K562 (cell line): Measurements from ENCODE around the gene NAA15. TPM values are rescaled to one million over a fixed set of nuclear protein-coding genes. Genes with fewer than 3 reads are reported as not detected.
"Not testable (repeated sequence)": the region's sequence is repeated elsewhere in the genome, so short reads cannot be mapped to it uniquely, and the experiment has no call there.

Experiments
- ATAC-seq: fragments of 200-7000 bp; cut with Tn5 transposase; 3 replicates; pipeline ENCODE4 v1.9.1; 2020; ENCODE audit warnings: moderate library complexity
- BruUV-seq: library from RNA; stranded (reverse); fragments of 400-500 nt; replicated peaks from 2 replicates; lab custom pipeline; 2021; lab: Mats Ljungman, UMichigan
- CTCF ChIA-PET: fragments of 300-600 bp; formaldehyde crosslinking; extraction: SDS; loops from one replicate; lab custom pipeline; 2021; ENCODE audit warnings: low intra/inter-chr PET ratio; lab: Yijun Ruan, JAX
- POLR2A ChIA-PET: fragments of 300-600, 350-650 bp; sonication (Branson Sonifier 250); formaldehyde crosslinking; extraction: SDS; loops from one replicate; lab custom pipeline; 2021; ENCODE audit warnings: antibody characterized with exemption, inconsistent platforms; lab: Yijun Ruan, JAX
- DNase-seq, 4 experiments: peaks; one replicate each; pipeline versions ENCODE4 v3.0.0 to v3.0.0-alpha.2; 2011 to 2018; ENCODE audit warnings: low spot score in 3 of 4, mixed read lengths in 3 of 4; ENCODE audit errors: extremely low read depth in 1 of 4
- FAIRE-seq: peaks from 2 replicates; lab custom pipeline; 2011; peaks lifted over from hg19 to GRCh38; lab: Jason Lieb, UNC
- H2AFZ ChIP-seq: 2 replicates; pipeline ENCODE4 v1.6.0; 2011; ENCODE audit warnings: low read depth, low read length, control low read depth, inconsistent platforms
- H3K27ac ChIP-seq: fragments of 200-600 bp; 3 replicates; pipeline ENCODE4 v1.8.0; 2011; ENCODE audit warnings: low read depth, mild to moderate bottlenecking, control low read depth, inconsistent platforms, low read length, moderate library complexity, mixed read lengths; ENCODE audit errors: extremely low read depth
- H3K27me3 ChIP-seq, 2 experiments: fragments of 300-600 bp in 1 of 2; 2 replicates in 1 of 2; 3 replicates in 1 of 2; pipeline versions ENCODE4 v1.6.0 to v1.8.0; 2011; ENCODE audit warnings: inconsistent platforms in 2 of 2, low read length in 2 of 2, mild to moderate bottlenecking in 1 of 2, mixed read lengths in 1 of 2, moderate library complexity in 1 of 2; ENCODE audit not compliant: control insufficient read depth in 2 of 2, insufficient read depth in 2 of 2
- H3K36me3 ChIP-seq: fragments of 300-600 bp; 3 replicates; pipeline ENCODE4 v1.8.0; 2011; ENCODE audit warnings: mild to moderate bottlenecking, low read length, inconsistent platforms; ENCODE audit not compliant: control insufficient read depth, insufficient read depth
- H3K4me1 ChIP-seq, 2 experiments: fragments of 200-600 bp in 1 of 2; replicated peaks in 1 of 2; 2 replicates in 1 of 2; 3 replicates in 1 of 2; pipeline versions ENCODE4 v1.5.1 to v1.8.0; 2011; ENCODE audit warnings: inconsistent platforms in 2 of 2, low read length in 2 of 2, mild to moderate bottlenecking in 1 of 2, mixed read lengths in 1 of 2, moderate library complexity in 1 of 2; ENCODE audit not compliant: control insufficient read depth in 2 of 2, insufficient read depth in 2 of 2
- H3K4me2 ChIP-seq: 2 replicates; pipeline ENCODE4 v1.6.1; 2011; ENCODE audit warnings: low read length, control low read depth, inconsistent platforms, mixed read lengths; ENCODE audit not compliant: insufficient read depth
- H3K4me3 ChIP-seq: fragments of 200-600 bp; sonication (generic), shearing (Covaris generic); 2 replicates; pipeline ENCODE4 v1.5.1; 2016; ENCODE audit warnings: control low read depth, inconsistent platforms
- H3K79me2 ChIP-seq: fragments of 200-600 bp; 3 replicates; pipeline ENCODE4 v1.8.0; 2011; ENCODE audit warnings: low read length, inconsistent platforms; ENCODE audit not compliant: control insufficient read depth, insufficient read depth
- H3K9ac ChIP-seq, 2 experiments: 2 replicates each; pipeline versions ENCODE4 v1.6.0 to v1.6.1; 2011; ENCODE audit warnings: low read depth in 2 of 2, low read length in 2 of 2, control low read depth in 1 of 2, inconsistent platforms in 1 of 2, mild to moderate bottlenecking in 1 of 2, mixed read lengths in 1 of 2; ENCODE audit not compliant: insufficient read depth in 1 of 2
- H3K9me1 ChIP-seq: one replicate; pipeline ENCODE4 v1.6.0; 2011; ENCODE audit warnings: inconsistent platforms, mild to moderate bottlenecking, low read length, moderate library complexity; ENCODE audit not compliant: control insufficient read depth, insufficient read depth
- H3K9me3 ChIP-seq: replicated peaks from 2 replicates; pipeline ENCODE4 v1.5.1; 2011; ENCODE audit warnings: low read depth, low read length, inconsistent platforms; ENCODE audit not compliant: control insufficient read depth, insufficient read depth
- H4K20me1 ChIP-seq: replicated peaks from 2 replicates; pipeline ENCODE4 v1.6.1; 2011; ENCODE audit warnings: low read length, inconsistent platforms, mixed read lengths; ENCODE audit not compliant: control insufficient read depth, insufficient read depth
- CBFA2T2 ChIP-seq: fragments of 450-650 bp; conservative IDR thresholded peaks from 2 replicates; pipeline ENCODE4 v1.6.1; 2017; ENCODE audit warnings: mild to moderate bottlenecking
- HDAC3 ChIP-seq: fragments of 450-650 bp; IDR thresholded peaks from 2 replicates; pipeline ENCODE4 v1.6.1; 2018; ENCODE audit warnings: borderline replicate concordance, mild to moderate bottlenecking, moderate library complexity; ENCODE audit not compliant: partially characterized antibody
- MCM3 ChIP-seq: fragments of 450-650 bp; IDR thresholded peaks from 2 replicates; pipeline ENCODE4 v1.6.1; 2016
- MYNN ChIP-seq, 2 experiments: sonication (generic); formaldehyde crosslinking in 1 of 2; IDR thresholded peaks; 2 replicates each; pipeline versions ENCODE4 v1.5.0 to v1.6.1; 2016 to 2020; ENCODE audit warnings: antibody characterized with exemption in 1 of 2, missing genetic modification reagents in 1 of 2
- SMARCA4 ChIP-seq: fragments of 450-650 bp; IDR thresholded peaks from 2 replicates; pipeline ENCODE4 v1.6.1; 2016
- SREBF2 ChIP-seq: sonication (generic); formaldehyde crosslinking; IDR thresholded peaks from 2 replicates; pipeline ENCODE4 v1.4.0; 2020; ENCODE audit warnings: mild to moderate bottlenecking, missing genetic modification reagents
- WGBS: fragments of 100-300 bp; shearing (Covaris generic); methylation state at CpG from one replicate; pipeline ENCODE4 v1.1.6; 2016; ENCODE audit warnings: low coverage, mixed read lengths; ENCODE audit not compliant: insufficient coverage; ENCODE audit errors: missing lambda C conversion rate; 5-methylcytosine and 5-hydroxymethylcytosine counted together
- in situ Hi-C: fragments of 300-500 bp; cut with MboI; formaldehyde crosslinking; loops from 4 replicates; pipeline ENCODE4 v1.15.0; 2018; ENCODE audit warnings: inconsistent platforms, mixed read lengths
- intact Hi-C: fragments of 100-400 bp; cut with micrococcal nuclease; formaldehyde crosslinking; loops from 2 replicates; pipeline ENCODE4 v1.14.2; 2022
- polyA plus RNA-seq, 8 experiments: library from polyadenylated mRNA; depleted of rRNA in 4 of 8; stranded (reverse) in 5 of 8; unstranded in 3 of 8; fragments of >200 nt; fragmentation: Nextera tagmentation in 2 of 8; fragmentation: Illumina TruSeq in 1 of 8; extraction: Ambion mirVana in 2 of 8; extraction: Trizol in 1 of 8; gene quantifications; 2 replicates each; pipeline versions ENCODE4 v1.2.1 to v1.2.3, GENCODE V29; 2011 to 2014; ENCODE audit warnings: inconsistent platforms in 1 of 8, missing spikeins in 1 of 8
- total RNA-seq, 7 experiments: library from RNA; depleted of rRNA in 6 of 7; stranded (reverse); fragments of >200 nt in 6 of 7; fragmentation: Illumina TruSeq in 2 of 7; extraction: Trizol in 2 of 7; gene quantifications; 2 replicates each; pipeline versions ENCODE4 v1.2.1 to v1.2.3, GENCODE V29; 2011 to 2021; ENCODE audit warnings: low replicate concordance in 1 of 7

The NAA15 gene
- total and polyA plus RNA-seq, 9 of the 15 experiments (the other 6 are each of a cell fraction or from before 2014, with no cell fraction given): 37.8 to 117 (median 63.2) TPM

GRCh38 chr4:139253713-139254112, 47.6 kb upstream of the NAA15 start:
- no peaks in the 10 kb centered on the region for H3K9me3 ChIP-seq
- H3K36me3 ChIP-seq: no peaks in the 10 kb centered on the region
- 0 out of 2 replicates have a peak overlapping the region, but pooled peaks have one; percentile 0 for H2AFZ ChIP-seq
- 59% methylated on average over 3 of the region's 3 CpGs for WGBS
- DNase-seq (no peak), FAIRE-seq (no peak), ATAC-seq (no peak)
- H3K9ac ChIP-seq: no peak overlapping the region
- H3K4me3 ChIP-seq: no peak overlapping the region
- TF ChIP-seq SREBF2 (CRISPR knock-in tag) (no peak), HDAC3 (no peak), MCM3 (no peak), SMARCA4 (no peak), MYNN (IDR thresholded peaks at IDR 0.05) (no peak), MYNN (CRISPR knock-in tag; IDR thresholded peaks at IDR 0.05) (no peak), CBFA2T2 (no peak)
- in situ Hi-C loops (no loop called here), intact Hi-C loops (no loop called here)
- H3K4me2 ChIP-seq: no peak overlapping the region
- H3K27me3 ChIP-seq: no peaks in the 10 kb centered on the region
- POLR2A ChIA-PET: interaction anchor here (0.8 kb wide), 1 partner anchor 14 kb away, joined by 3 read pairs; no protein-coding TSS in a partner anchor
- H4K20me1 ChIP-seq: no peaks in the 10 kb centered on the region
- no peaks in the 10 kb centered on the region for H3K79me2 ChIP-seq
- BruUV-seq: no TSS peak
- H3K27ac ChIP-seq: no peak overlapping the region
- H3K4me1 ChIP-seq: no peaks in the 10 kb centered on the region
- CTCF ChIA-PET: no interaction called here
- no peaks in the 10 kb centered on the region for H3K9me1 ChIP-seq

- BruUV-seq, ATAC-seq, H3K9me3 ChIP-seq, in situ Hi-C loops, H3K4me3 ChIP-seq, H3K27ac ChIP-seq, H2AFZ ChIP-seq, H4K20me1 ChIP-seq, H3K79me2 ChIP-seq, H3K9ac ChIP-seq, H3K4me1 ChIP-seq, H3K4me2 ChIP-seq, intact Hi-C loops, H3K9me1 ChIP-seq, H3K27me3 ChIP-seq, POLR2A ChIA-PET, DNase-seq, H3K36me3 ChIP-seq, FAIRE-seq, CTCF ChIA-PET: not testable (repeated sequence)
- 42% methylated on average over 6 of the region's 6 CpGs for WGBS
These were observed 45.7 kb upstream of the NAA15 start for GRCh38 chr4:139255581-139255980.
